Type B pancreatic cell (in vitro differentiated cells): ENCODE measurements around the gene ARRDC3. TPM values are rescaled to one million over a fixed set of nuclear protein-coding genes. Genes with fewer than 3 reads are reported as not detected.

Experiments
- DNase-seq: peaks from one replicate; pipeline ENCODE4 v3.0.0; 2021; ENCODE audit warnings: mixed read lengths; ENCODE audit not compliant: unreplicated experiment; ENCODE audit errors: extremely low spot score
- H3K27ac Mint-ChIP-seq: 2 replicates; pipeline ENCODE4 v1.8.0; 2021; ENCODE audit warnings: mild to moderate bottlenecking, mixed read lengths
- H3K27me3 Mint-ChIP-seq: 2 replicates; pipeline ENCODE4 v1.8.0; 2021; ENCODE audit warnings: mixed read lengths
- H3K36me3 Mint-ChIP-seq: 2 replicates; pipeline ENCODE4 v1.8.0; 2021; ENCODE audit warnings: mixed read lengths
- H3K4me1 Mint-ChIP-seq: one replicate; pipeline ENCODE4 v1.8.0; 2021; ENCODE audit warnings: mixed read lengths; ENCODE audit not compliant: unreplicated experiment
- H3K4me3 Mint-ChIP-seq: 2 replicates; pipeline ENCODE4 v1.8.0; 2021; ENCODE audit warnings: mild to moderate bottlenecking, mixed read lengths
- H3K9me3 Mint-ChIP-seq: 2 replicates; pipeline ENCODE4 v1.8.0; 2021; ENCODE audit warnings: mixed read lengths
- CTCF ChIP-seq: fragments of 200-600 bp; sonication (generic); conservative IDR thresholded peaks from 2 replicates; pipeline ENCODE4 v1.5.0; 2021; ENCODE audit warnings: antibody characterized with exemption, mild to moderate bottlenecking
- total RNA-seq: library from RNA; stranded (reverse); gene quantifications from 2 replicates; pipeline ENCODE4 v1.2.1, GENCODE V29; 2021; ENCODE audit warnings: low replicate concordance

ARRDC3 gene
- total RNA-seq, 1 donor from 2014 or later: 98.6 TPM

GRCh38 chr5:91362935-91363334, 20.2 kb downstream of the ARRDC3 start:
- H3K4me1 Mint-ChIP-seq: no peaks in the 10 kb centered on the region
- H3K27me3 Mint-ChIP-seq: no peaks in the 10 kb centered on the region
- no peak overlapping the region for H3K4me3 Mint-ChIP-seq
- H3K27ac Mint-ChIP-seq: no peak overlapping the region
- no peaks in the 10 kb centered on the region for H3K36me3 Mint-ChIP-seq
- no peak for DNase-seq
- TF ChIP-seq CTCF: no peak
- H3K9me3 Mint-ChIP-seq: peaks cover 12% of the 10 kb centered on the region

- H3K4me3 Mint-ChIP-seq: no peak overlapping the region
- peaks cover 12% of the 10 kb centered on the region for H3K9me3 Mint-ChIP-seq
- H3K4me1 Mint-ChIP-seq: peaks cover 7% of the 10 kb centered on the region
- H3K27me3 Mint-ChIP-seq: no peaks in the 10 kb centered on the region
- no peak for TF ChIP-seq CTCF
- no peaks in the 10 kb centered on the region for H3K36me3 Mint-ChIP-seq
- DNase-seq: no peak
- no peak overlapping the region for H3K27ac Mint-ChIP-seq
Measured at GRCh38 chr5:91361790-91362189, 21.3 kb downstream of the ARRDC3 start.

GRCh38 chr5:91361055-91361701, 21.9 kb downstream of the ARRDC3 start:
- no peak for TF ChIP-seq CTCF
- H3K36me3 Mint-ChIP-seq: no peaks in the 10 kb centered on the region
- H3K27ac Mint-ChIP-seq: no peak overlapping the region
- H3K9me3 Mint-ChIP-seq: peaks cover 12% of the 10 kb centered on the region
- H3K4me1 Mint-ChIP-seq: peaks cover 7% of the 10 kb centered on the region
- DNase-seq: no peak
- no peaks in the 10 kb centered on the region for H3K27me3 Mint-ChIP-seq
- no peak overlapping the region for H3K4me3 Mint-ChIP-seq

- no peaks in the 10 kb centered on the region for H3K36me3 Mint-ChIP-seq
- H3K4me1 Mint-ChIP-seq: peaks cover 7% of the 10 kb centered on the region
- H3K4me3 Mint-ChIP-seq: no peak overlapping the region
- H3K27ac Mint-ChIP-seq: no peak overlapping the region
- no peak for TF ChIP-seq CTCF
- no peak for DNase-seq
- H3K9me3 Mint-ChIP-seq: peaks cover 12% of the 10 kb centered on the region
- no peaks in the 10 kb centered on the region for H3K27me3 Mint-ChIP-seq
Measured at GRCh38 chr5:91359962-91360609, 23.0 kb downstream of the ARRDC3 start.

GRCh38 chr5:91357806-91358205, 25.3 kb downstream of the ARRDC3 start:
- H3K4me1 Mint-ChIP-seq: peaks cover 13% of the 10 kb centered on the region
- no peaks in the 10 kb centered on the region for H3K27me3 Mint-ChIP-seq
- peaks cover 12% of the 10 kb centered on the region for H3K9me3 Mint-ChIP-seq
- no peak for DNase-seq
- no peak overlapping the region for H3K4me3 Mint-ChIP-seq
- no peak for TF ChIP-seq CTCF
- no peak overlapping the region for H3K27ac Mint-ChIP-seq
- no peaks in the 10 kb centered on the region for H3K36me3 Mint-ChIP-seq
